ENCODE measurements around the gene ACSL3. TPM values are rescaled to one million over a fixed set of nuclear protein-coding genes. Genes with fewer than 3 reads are reported as not detected.
A peak's percentile ranks its signal among the peaks of the same experiment; 100 is the strongest.

Gene ACSL3
- total RNA-seq, 1 donor from 2014 or later: 66.9 TPM

DNA sequence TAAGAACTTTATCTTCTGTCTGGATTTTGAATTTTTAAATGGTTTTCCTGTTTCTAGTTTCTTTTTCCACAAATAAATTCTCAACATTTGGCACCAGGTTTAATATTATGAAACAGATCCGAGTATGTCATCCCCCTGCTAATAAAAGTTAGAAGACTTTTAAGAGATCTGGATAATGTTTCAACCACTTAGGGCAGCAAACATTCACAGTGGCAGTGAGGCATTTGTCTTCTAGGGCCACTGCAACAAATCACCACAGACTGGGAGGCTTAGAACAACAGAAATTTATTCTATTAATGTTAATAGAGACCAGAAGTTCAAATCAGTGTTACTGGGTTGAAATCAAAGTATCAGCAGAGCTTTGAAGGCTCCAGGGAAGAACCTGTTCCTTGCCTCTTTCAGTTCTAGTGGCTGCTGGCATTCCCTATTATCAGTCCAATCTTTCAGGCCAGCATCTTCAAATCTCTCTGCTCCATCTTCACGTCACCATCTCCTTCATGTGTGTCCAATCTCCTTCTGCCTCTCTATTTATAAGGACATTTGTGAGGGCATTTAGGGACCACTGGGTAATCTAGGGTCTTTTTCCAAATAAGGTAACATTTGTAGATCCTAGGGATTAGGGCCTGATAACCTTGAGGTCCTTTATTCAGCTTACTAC, 23.4 kb downstream of the ACSL3 start:
- Mint-ChIP-seq H3K4me1 (ENCODE audit: low read depth) (peaks cover 15% of the 10 kb centered on the region), H3K27me3 (no peaks in the 10 kb centered on the region), H3K9me3 (ENCODE audit: low read depth) (no peaks in the 10 kb centered on the region), H3K27ac (peak overlapping the region; percentile 30), H3K36me3 (ENCODE audit: insufficient read depth) (peaks cover 2% of the 10 kb centered on the region), H3K4me3 (ENCODE audit: low read depth) (no peak overlapping the region)
- no peak for DNase-seq (ENCODE audit: low spot score, unreplicated experiment)
- TF ChIP-seq, protein P1, sequence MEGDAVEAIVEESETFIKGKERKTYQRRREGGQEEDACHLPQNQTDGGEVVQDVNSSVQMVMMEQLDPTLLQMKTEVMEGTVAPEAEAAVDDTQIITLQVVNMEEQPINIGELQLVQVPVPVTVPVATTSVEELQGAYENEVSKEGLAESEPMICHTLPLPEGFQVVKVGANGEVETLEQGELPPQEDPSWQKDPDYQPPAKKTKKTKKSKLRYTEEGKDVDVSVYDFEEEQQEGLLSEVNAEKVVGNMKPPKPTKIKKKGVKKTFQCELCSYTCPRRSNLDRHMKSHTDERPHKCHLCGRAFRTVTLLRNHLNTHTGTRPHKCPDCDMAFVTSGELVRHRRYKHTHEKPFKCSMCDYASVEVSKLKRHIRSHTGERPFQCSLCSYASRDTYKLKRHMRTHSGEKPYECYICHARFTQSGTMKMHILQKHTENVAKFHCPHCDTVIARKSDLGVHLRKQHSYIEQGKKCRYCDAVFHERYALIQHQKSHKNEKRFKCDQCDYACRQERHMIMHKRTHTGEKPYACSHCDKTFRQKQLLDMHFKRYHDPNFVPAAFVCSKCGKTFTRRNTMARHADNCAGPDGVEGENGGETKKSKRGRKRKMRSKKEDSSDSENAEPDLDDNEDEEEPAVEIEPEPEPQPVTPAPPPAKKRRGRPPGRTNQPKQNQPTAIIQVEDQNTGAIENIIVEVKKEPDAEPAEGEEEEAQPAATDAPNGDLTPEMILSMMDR (IDR thresholded peaks at IDR 0.05; ENCODE audit: unreplicated experiment): no peak

DNA sequence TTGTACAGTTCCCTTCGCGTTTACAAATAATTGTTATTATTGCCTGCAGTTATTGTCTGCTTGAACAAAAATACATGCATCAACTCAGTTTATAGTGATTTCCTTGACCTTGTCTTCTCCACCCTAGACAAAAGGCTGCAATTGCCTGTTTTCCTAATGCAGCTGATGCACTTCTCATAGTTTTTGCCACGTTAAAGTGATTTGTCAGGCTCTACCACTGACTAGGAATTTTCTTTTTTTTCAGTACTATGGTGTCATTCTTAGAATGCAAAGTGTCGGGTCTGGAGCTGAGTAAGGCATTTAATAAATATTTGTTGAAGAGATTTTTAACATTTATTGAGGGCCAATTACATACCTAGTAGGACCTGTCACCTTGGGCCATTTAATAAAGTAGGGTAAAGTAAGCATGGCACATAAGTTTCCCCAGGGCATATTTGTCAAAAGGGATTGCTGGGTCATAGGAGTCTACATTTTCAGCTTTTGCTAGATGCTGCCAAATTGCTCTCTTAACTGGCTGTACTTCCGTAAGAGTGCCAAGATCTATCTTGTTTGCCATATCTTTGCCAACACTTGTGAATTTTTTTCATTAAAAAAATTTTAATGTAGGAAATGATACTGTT, 24.1 kb downstream of the ACSL3 start:
- H3K27me3 Mint-ChIP-seq: no peaks in the 10 kb centered on the region
- DNase-seq (ENCODE audit: low spot score, unreplicated experiment): no peak
- peak overlapping the region; percentile 30 for H3K27ac Mint-ChIP-seq
- peaks cover 2% of the 10 kb centered on the region for H3K36me3 Mint-ChIP-seq (ENCODE audit: insufficient read depth)
- TF ChIP-seq, protein P1 (IDR thresholded peaks at IDR 0.05; ENCODE audit: unreplicated experiment): no peak
- H3K4me1 Mint-ChIP-seq (ENCODE audit: low read depth): peaks cover 11% of the 10 kb centered on the region
- H3K4me3 Mint-ChIP-seq (ENCODE audit: low read depth): no peak overlapping the region
- H3K9me3 Mint-ChIP-seq (ENCODE audit: low read depth): no peaks in the 10 kb centered on the region

DNA sequence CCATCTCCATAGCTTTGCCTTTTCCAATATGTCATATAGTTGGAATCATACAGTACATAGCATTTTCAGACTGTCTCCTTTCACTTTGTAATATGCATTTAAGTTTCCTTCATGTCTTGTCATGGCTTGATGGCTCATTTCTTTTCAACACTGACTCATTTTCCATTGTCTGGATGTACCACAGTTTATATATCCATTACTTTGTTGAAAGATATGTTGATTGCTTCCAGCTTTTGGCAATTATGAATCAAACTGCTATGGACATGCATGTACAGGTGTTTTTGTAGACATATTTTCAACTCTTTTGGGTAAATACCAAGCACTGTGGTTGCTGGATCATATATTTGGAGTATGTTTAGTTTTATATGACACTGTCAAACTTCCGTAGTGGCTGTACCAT, 26.3 kb downstream of the ACSL3 start:
- Mint-ChIP-seq H3K4me3 (ENCODE audit: low read depth) (no peak overlapping the region), H3K27ac (no peak overlapping the region), H3K36me3 (ENCODE audit: insufficient read depth) (peaks cover 2% of the 10 kb centered on the region), H3K27me3 (no peaks in the 10 kb centered on the region), H3K9me3 (ENCODE audit: low read depth) (no peaks in the 10 kb centered on the region), H3K4me1 (ENCODE audit: low read depth) (peaks cover 14% of the 10 kb centered on the region)
- TF ChIP-seq, protein P1 (IDR thresholded peaks at IDR 0.05; ENCODE audit: unreplicated experiment): no peak
- no peak for DNase-seq (ENCODE audit: low spot score, unreplicated experiment)

DNA sequence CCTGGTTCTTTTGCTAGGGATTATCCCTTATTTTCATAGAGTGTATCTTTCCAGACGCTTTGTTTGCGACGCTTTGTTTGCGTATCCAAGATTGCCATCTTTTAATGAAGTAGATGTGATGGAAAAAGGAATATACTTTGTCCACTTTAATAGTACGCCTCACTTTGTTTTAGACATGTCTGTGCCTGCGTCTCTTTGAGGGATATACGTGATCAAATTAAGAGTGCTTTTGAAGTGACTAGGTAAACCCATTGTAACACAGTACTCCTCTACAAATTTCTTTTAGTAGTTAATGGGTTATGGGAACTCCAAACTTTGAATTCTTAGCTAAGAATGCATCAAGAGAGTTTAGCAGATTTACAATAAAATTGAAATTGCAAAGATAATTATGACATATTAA, 27.9 kb downstream of the ACSL3 start:
- TF ChIP-seq, protein P1 (IDR thresholded peaks at IDR 0.05; ENCODE audit: unreplicated experiment): no peak
- H3K4me1 Mint-ChIP-seq (ENCODE audit: low read depth): peaks cover 14% of the 10 kb centered on the region
- H3K27me3 Mint-ChIP-seq: no peaks in the 10 kb centered on the region
- no peaks in the 10 kb centered on the region for H3K9me3 Mint-ChIP-seq (ENCODE audit: low read depth)
- no peak for DNase-seq (ENCODE audit: low spot score, unreplicated experiment)
- no peak overlapping the region for H3K27ac Mint-ChIP-seq
- no peak overlapping the region for H3K4me3 Mint-ChIP-seq (ENCODE audit: low read depth)
- peaks cover 2% of the 10 kb centered on the region for H3K36me3 Mint-ChIP-seq (ENCODE audit: insufficient read depth)

DNA sequence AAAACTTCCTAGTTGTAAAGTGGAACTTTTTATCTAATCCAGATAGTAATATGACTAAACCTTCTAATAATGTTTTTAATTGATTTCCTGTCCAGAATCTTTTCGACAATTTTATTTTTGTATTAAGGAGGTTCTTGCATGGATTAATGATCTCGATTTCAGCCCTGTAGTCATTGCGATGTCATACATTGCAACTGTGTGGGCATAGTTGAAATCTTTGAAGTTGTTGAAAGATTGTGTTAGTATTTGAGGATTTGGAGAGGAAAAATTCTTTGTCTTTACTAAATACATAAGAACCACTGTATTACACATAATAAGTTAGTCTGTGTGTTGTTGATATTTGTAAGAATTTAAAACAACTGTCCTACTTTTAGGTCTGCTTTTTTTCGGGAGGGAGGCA, 31.1 kb downstream of the ACSL3 start:
- H3K27me3 Mint-ChIP-seq: no peaks in the 10 kb centered on the region
- TF ChIP-seq, protein P1 (IDR thresholded peaks at IDR 0.05; ENCODE audit: unreplicated experiment): no peak
- no peak for DNase-seq (ENCODE audit: low spot score, unreplicated experiment)
- peaks cover 3% of the 10 kb centered on the region for H3K4me1 Mint-ChIP-seq (ENCODE audit: low read depth)
- peaks cover 3% of the 10 kb centered on the region for H3K36me3 Mint-ChIP-seq (ENCODE audit: insufficient read depth)
- no peaks in the 10 kb centered on the region for H3K9me3 Mint-ChIP-seq (ENCODE audit: low read depth)
- H3K4me3 Mint-ChIP-seq (ENCODE audit: low read depth): no peak overlapping the region
- H3K27ac Mint-ChIP-seq: no peak overlapping the region

Measured in progenitor cell of endocrine pancreas (in vitro differentiated cells).